GM18505 (cell line): ENCODE data around the gene KRTAP10-8.
"Not testable (repeated sequence)": the region's sequence is repeated elsewhere in the genome, so short reads cannot be mapped to it uniquely, and the experiment has no call there.

Source experiments
- ATAC-seq: cut with Tn5 transposase; IDR thresholded peaks from one replicate; pipeline ENCODE4 v1.9.1; 2021; ENCODE audit not compliant: unreplicated experiment
- POLR2A ChIP-seq: IDR thresholded peaks from 4 replicates; pipeline ENCODE4 v1.6.1; 2011; ENCODE audit warnings: borderline replicate concordance; ENCODE audit not compliant: insufficient read depth, insufficient read length; ENCODE audit errors: extremely low read depth

Gene KRTAP10-8

GRCh38 chr21:44574457-44575306 is 37.2 kb upstream of the KRTAP10-8 start:
- ATAC-seq, result no peak
- no peak for TF ChIP-seq POLR2A

- ATAC-seq, result no peak
- no peak for TF ChIP-seq POLR2A
Measured at GRCh38 chr21:44575307-44576024, 36.4 kb upstream of the KRTAP10-8 start.

GRCh38 chr21:44576025-44576420 is 35.9 kb upstream of the KRTAP10-8 start:
- no peak for ATAC-seq
- no peak for TF ChIP-seq POLR2A

GRCh38 chr21:44578371-44579055 is 33.4 kb upstream of the KRTAP10-8 start:
- no peak for TF ChIP-seq POLR2A
- no peak for ATAC-seq

DNA sequence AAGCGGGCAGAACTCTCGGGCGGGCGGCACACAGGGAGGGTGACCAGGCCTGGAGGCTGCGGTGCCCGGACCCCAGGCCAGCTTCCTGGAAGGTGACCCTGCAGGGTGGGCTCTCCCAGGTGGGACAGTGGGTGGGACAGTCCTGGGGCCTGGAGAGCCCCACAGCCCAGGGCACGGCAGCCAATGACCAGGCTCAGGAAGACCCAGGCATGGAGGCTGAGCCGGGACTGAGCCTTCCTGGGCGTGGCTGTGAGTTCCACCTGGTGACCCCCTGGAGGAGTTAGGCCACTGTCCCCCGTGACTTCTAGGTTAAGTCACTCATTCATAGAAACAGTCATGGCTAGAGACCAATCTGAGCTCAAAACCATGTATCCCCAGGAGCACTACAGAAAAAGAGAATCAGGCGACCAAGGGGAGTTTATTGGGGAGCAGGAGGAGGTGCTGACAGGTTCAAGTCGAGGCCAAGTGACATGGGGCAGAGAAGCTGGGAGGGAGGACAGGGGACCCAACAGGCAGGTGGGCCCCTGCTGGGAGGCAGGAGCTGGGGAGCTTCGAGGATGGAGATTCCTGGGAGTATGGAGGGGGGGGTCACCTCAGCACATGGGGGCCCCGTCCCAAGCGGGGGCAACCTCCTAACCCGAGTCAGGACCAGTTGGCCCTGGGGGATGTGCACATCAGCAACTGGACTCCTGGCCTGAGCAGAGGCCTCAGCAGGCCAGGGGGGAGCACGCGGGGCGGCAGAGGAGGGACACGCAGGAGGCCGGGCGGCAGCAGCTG is 32.6 kb upstream of the KRTAP10-8 start:
- no peak for ATAC-seq
- TF ChIP-seq POLR2A, result no peak

DNA sequence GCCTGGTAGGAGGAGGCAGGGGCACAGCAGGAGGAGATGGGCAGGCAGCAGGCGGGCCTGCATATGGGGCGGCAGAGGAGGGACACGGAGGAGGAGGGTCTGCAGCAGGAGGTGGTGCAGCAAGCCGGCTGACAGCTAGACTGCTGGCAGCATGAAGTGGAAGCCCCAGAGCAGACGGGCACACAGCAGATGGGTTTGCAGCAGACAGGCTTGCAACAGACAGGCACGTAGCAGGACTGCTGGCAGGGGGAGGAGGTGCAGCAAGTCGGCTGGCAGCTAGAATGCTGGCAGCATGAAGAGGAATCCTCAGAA is 32.1 kb upstream of the KRTAP10-8 start:
- ATAC-seq, result no peak
- TF ChIP-seq POLR2A, result no peak

DNA sequence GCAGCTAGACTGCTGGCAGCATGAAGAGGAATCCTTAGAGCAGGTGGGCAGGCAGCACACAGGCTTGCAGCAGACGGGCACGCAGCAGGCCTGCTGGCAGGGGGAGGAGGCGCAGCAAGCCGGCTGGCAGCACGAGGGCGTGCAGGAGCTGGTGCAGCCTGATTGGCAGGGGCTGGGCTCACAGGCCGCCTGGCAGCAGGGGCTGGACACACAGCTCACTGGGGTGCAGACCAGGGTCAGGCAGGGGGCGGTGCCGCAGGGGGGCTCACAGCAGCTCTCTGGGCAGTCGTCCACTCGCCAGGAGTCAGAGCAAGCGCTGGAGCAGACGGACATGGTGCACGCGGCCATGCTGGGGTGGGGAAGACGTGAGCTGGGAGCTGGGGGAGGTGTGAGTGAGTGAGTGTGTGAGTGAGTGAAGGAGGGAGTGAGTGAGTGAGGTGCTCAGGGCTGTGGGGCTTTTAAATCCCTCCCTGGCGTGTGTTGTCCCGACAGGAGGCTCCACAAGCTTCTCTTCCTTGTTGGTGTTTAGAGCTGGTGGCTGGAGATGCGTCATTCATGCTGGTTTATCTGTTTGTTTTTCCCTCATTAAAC is 31.6 kb upstream of the KRTAP10-8 start, which contains the start of gene KRTAP10-5:
Gene KRTAP10-5 (minus strand): TSS at position 374 of the 591 bp plus-strand sequence. CDS start 26 bp downstream, at position 348.
- not testable (repeated sequence) for ATAC-seq

- no peak for ATAC-seq
- no peak for TF ChIP-seq POLR2A
Measured at GRCh38 chr21:44581158-44581557, 30.7 kb upstream of the KRTAP10-8 start.

DNA sequence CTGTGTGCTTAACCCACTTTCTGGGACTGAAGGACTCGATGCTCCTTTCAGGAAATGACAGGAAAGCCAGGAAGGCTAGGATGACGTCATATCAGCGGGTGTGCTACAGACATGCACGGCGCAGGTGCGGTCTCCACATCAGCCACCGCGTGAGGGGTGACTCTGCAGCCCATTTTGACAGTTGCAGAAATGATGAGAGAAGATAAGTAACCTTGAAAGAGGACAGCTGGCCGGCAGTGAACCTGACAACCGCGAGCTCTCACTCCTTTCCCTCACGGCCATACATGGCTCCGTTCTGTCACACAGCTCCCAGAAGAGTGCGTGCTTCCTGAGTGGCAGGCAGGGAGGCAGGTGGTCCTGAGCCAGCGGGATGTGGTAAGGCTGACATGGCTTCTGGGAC is 29.8 kb upstream of the KRTAP10-8 start:
- TF ChIP-seq POLR2A, result no peak
- ATAC-seq, result no peak

- no peak for ATAC-seq
- TF ChIP-seq POLR2A, result no peak
Measured at GRCh38 chr21:44583089-44583799, 28.6 kb upstream of the KRTAP10-8 start.

- no peak for TF ChIP-seq POLR2A
- no peak for ATAC-seq
Measured at GRCh38 chr21:44583800-44584147, 28.1 kb upstream of the KRTAP10-8 start.

DNA sequence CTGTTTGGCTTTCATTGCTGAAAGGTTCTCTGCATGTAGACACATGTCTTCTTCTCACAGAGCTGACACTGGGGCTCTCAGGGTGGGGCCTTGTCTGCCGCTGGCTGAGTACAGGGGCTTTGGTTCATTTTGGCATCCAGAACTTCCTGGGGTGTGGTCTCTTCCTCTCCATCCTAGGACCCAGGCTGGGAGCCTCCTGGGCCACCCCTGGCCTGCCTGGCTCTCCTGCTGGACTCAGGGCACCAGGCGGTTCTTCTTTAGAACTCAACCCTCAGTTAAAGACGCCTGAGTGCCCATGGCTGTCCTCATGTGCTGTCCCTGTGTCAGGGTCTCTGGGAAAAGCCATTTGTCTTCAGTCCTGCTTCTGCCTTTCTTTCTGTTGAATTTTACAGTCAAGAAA is 26.0 kb upstream of the KRTAP10-8 start:
- ATAC-seq, result no peak
- TF ChIP-seq POLR2A, result no peak

DNA sequence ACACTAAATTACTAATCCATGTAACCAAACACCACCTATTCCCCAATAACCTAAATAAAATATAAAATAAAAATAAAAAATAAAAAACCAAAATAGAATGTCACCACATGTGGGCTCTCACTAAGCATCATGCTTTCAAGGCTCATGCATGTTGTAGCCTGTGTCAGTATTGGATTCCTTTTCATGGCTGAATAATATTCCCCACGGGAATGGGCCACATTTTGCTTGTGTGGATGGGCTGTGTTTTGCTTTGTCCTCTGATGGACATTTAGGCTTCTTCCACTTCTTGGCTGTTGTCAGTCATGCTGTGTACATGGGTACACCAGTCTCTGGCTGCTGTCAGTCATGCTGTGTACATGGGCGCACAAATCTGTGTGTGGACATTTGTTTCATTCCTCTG is 22.8 kb upstream of the KRTAP10-8 start:
- no peak for TF ChIP-seq POLR2A
- no peak for ATAC-seq
